Activated B cell treated with CpG ODN at 0.5 μM for 24 hours (primary cell): ENCODE data around the gene TSPAN10. TPM values are rescaled to one million over a fixed set of nuclear protein-coding genes. Genes with fewer than 3 reads are reported as not detected.

Experiments
- ATAC-seq: fragments of 200-7000 bp; cut with Tn5 transposase; one replicate; pipeline ENCODE4 v1.10.0; 2021; ENCODE audit warnings: low read depth, mild to moderate bottlenecking, moderate library complexity
- CTCF ChIA-PET: fragments of 350-600 bp; sonication (Branson Sonifier 250); formaldehyde crosslinking; loops from one replicate; lab custom pipeline; 2021; ENCODE audit warnings: antibody characterized with exemption; lab: Charles Lee
- POLR2A ChIA-PET: fragments of 350-600 bp; sonication (Branson Sonifier 250); formaldehyde crosslinking; loops from one replicate; lab custom pipeline; 2021; ENCODE audit warnings: antibody characterized with exemption; lab: Charles Lee
- DNase-seq: peaks from one replicate; pipeline ENCODE4 v3.0.0; 2022
- H3K27ac Mint-ChIP-seq: one replicate; pipeline ENCODE4 v1.8.0; 2020; ENCODE audit warnings: mixed read lengths
- H3K27me3 Mint-ChIP-seq: one replicate; pipeline ENCODE4 v1.8.0; 2021; ENCODE audit warnings: mixed read lengths
- H3K36me3 Mint-ChIP-seq: one replicate; pipeline ENCODE4 v1.8.0; 2021; ENCODE audit warnings: low read depth, mixed read lengths
- H3K4me1 Mint-ChIP-seq: one replicate; pipeline ENCODE4 v1.8.0; 2021; ENCODE audit warnings: mixed read lengths
- H3K4me3 Mint-ChIP-seq: one replicate; pipeline ENCODE4 v1.8.0; 2020; ENCODE audit warnings: mild to moderate bottlenecking, mixed read lengths
- H3K9me3 Mint-ChIP-seq: one replicate; pipeline ENCODE4 v1.8.0; 2020; ENCODE audit warnings: mixed read lengths
- intact Hi-C: fragments of 100-400 bp; cut with micrococcal nuclease; formaldehyde crosslinking; loops from one replicate; pipeline ENCODE4 v1.15.1; 2024
- total RNA-seq: library from RNA; stranded (reverse); gene quantifications from 2 replicates; pipeline ENCODE4 v1.2.3, GENCODE V29; 2022
- TF ChIP-seq, protein P1 (sequence below): fragments of 200-600 bp; IDR thresholded peaks from one replicate; pipeline ENCODE4 v1.8.0; 2022; ENCODE audit warnings: antibody characterized with exemption, mild to moderate bottlenecking

TSPAN10 gene
- total RNA-seq, 1 donor from 2014 or later: 0.95 TPM

DNA sequence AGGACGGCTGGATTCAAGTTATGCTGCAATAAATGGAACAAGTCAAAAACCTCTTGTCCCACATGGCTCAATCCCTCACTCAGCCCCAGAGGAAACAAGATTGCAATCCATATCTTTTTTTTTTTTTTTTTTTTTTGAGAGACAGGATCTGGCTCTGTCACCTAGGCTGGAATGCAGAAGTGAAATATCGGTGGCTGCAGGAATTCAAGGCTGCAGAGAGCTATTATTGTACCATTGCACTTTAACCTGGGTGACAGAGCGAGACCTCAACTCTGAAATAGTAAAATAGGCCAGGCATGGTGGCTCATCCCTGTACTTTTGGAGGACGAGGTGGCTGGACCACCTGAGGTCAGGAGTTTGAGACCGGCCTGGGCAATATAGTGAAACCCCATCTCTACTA, 22.0 kb downstream of the TSPAN10 start:
- TF ChIP-seq, protein P1, sequence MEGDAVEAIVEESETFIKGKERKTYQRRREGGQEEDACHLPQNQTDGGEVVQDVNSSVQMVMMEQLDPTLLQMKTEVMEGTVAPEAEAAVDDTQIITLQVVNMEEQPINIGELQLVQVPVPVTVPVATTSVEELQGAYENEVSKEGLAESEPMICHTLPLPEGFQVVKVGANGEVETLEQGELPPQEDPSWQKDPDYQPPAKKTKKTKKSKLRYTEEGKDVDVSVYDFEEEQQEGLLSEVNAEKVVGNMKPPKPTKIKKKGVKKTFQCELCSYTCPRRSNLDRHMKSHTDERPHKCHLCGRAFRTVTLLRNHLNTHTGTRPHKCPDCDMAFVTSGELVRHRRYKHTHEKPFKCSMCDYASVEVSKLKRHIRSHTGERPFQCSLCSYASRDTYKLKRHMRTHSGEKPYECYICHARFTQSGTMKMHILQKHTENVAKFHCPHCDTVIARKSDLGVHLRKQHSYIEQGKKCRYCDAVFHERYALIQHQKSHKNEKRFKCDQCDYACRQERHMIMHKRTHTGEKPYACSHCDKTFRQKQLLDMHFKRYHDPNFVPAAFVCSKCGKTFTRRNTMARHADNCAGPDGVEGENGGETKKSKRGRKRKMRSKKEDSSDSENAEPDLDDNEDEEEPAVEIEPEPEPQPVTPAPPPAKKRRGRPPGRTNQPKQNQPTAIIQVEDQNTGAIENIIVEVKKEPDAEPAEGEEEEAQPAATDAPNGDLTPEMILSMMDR: no peak
- intact Hi-C loops: no loop called here
- POLR2A ChIA-PET: interaction anchor here (0.6 kb wide), 1 partner anchor 12 kb away, joined by 8 read pairs; no protein-coding TSS in a partner anchor

DNA sequence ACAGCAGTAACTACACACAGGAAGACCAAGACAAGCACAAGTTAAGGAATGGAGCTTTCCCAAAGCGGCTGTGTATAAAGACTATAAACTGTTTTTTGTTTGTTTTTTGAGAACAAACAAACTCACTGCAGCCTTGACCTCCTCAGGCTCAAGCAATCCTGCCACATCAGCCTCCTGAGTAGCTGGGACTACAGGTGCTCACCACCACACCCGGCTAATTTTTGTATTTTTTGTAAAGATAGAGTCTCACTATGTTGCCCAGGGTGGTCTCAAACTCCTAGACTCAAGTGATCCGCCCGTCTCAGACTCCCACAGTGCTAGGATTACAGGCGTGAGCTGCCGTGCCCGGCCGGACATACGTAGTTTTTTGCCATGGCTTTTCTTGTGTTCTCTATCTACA, 23.4 kb downstream of the TSPAN10 start:
- no peak overlapping the region for H3K4me3 Mint-ChIP-seq
- peaks cover 3% of the 10 kb centered on the region for H3K36me3 Mint-ChIP-seq
- TF ChIP-seq, protein P1: no peak
- H3K27ac Mint-ChIP-seq: no peak overlapping the region
- no peaks in the 10 kb centered on the region for H3K9me3 Mint-ChIP-seq
- ChIA-PET POLR2A (no interaction called here), CTCF (no interaction called here)
- H3K27me3 Mint-ChIP-seq: no peaks in the 10 kb centered on the region
- DNase-seq: no peak
- intact Hi-C loops: no loop called here
- H3K4me1 Mint-ChIP-seq: peaks cover 5% of the 10 kb centered on the region
- no peak for ATAC-seq

More for the DNA sequence above, 22.0 kb downstream of the TSPAN10 start:
- Mint-ChIP-seq H3K4me1 (peaks cover 3% of the 10 kb centered on the region), H3K27ac (no peak overlapping the region), H3K9me3 (no peaks in the 10 kb centered on the region), H3K27me3 (no peaks in the 10 kb centered on the region), H3K36me3 (no peaks in the 10 kb centered on the region), H3K4me3 (no peak overlapping the region)
- ATAC-seq (no peak), DNase-seq (no peak)
- CTCF ChIA-PET: no interaction called here

DNA sequence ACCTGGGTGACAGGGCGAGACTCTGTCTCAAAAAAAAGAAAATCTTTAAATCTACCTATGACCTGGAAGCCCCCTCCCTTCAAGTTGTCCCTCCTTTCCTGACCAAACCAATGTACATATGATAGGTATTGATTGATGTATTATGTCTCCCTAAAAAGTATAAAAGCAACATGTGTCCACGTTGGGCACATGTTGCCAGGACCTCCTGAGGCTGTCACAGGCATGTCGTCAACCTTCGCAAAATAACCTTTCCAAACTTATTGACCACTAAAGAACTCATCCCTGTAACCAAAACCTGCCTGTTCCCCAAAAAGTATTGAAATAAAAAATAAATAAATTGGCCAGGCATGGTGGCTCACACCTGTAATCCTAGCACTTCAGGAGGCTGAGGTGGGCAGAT, 25.0 kb downstream of the TSPAN10 start:
- H3K4me3 Mint-ChIP-seq: no peak overlapping the region
- H3K4me1 Mint-ChIP-seq: peaks cover 14% of the 10 kb centered on the region
- CTCF ChIA-PET: no interaction called here
- H3K27me3 Mint-ChIP-seq: no peaks in the 10 kb centered on the region
- TF ChIP-seq, protein P1: no peak
- H3K27ac Mint-ChIP-seq: no peak overlapping the region
- POLR2A ChIA-PET: no interaction called here
- ATAC-seq (no peak), DNase-seq (no peak)
- H3K36me3 Mint-ChIP-seq: peaks cover 7% of the 10 kb centered on the region
- intact Hi-C loops: no loop called here
- no peaks in the 10 kb centered on the region for H3K9me3 Mint-ChIP-seq

DNA sequence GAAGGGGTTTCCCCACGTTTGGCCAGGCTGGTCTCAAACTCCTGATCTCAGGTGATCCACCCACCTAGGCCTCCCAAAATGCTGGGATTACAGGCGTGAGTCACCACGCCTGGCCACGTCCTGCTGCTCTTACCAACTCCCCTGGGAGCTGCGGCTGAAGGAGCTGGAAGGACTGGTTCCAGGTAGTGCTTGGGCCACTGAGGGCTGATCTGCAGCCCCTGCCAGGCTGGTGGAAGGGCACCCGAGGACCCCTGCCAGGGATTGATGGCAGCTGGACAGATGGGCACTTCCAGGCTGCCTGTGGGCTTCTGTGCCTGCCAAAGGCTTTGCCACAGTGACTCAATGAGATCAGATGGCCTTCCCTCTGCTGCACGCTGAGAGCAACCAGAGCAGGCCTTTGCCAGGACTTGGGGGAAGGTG, 27.1 kb downstream of the TSPAN10 start:
- Mint-ChIP-seq H3K4me1 (peaks cover 28% of the 10 kb centered on the region), H3K9me3 (no peaks in the 10 kb centered on the region), H3K36me3 (peaks cover 20% of the 10 kb centered on the region), H3K4me3 (no peak overlapping the region), H3K27me3 (no peaks in the 10 kb centered on the region), H3K27ac (no peak overlapping the region)
- TF ChIP-seq, protein P1: no peak
- CTCF ChIA-PET: no interaction called here
- POLR2A ChIA-PET: interaction anchor here (0.6 to 0.7 kb wide), 3 partner anchors 30 to 62 kb away, joined by 3 to 4 read pairs (median 3); no protein-coding TSS in a partner anchor
- DNase-seq: no peak
- no peak for ATAC-seq
- intact Hi-C loops: no loop called here

DNA sequence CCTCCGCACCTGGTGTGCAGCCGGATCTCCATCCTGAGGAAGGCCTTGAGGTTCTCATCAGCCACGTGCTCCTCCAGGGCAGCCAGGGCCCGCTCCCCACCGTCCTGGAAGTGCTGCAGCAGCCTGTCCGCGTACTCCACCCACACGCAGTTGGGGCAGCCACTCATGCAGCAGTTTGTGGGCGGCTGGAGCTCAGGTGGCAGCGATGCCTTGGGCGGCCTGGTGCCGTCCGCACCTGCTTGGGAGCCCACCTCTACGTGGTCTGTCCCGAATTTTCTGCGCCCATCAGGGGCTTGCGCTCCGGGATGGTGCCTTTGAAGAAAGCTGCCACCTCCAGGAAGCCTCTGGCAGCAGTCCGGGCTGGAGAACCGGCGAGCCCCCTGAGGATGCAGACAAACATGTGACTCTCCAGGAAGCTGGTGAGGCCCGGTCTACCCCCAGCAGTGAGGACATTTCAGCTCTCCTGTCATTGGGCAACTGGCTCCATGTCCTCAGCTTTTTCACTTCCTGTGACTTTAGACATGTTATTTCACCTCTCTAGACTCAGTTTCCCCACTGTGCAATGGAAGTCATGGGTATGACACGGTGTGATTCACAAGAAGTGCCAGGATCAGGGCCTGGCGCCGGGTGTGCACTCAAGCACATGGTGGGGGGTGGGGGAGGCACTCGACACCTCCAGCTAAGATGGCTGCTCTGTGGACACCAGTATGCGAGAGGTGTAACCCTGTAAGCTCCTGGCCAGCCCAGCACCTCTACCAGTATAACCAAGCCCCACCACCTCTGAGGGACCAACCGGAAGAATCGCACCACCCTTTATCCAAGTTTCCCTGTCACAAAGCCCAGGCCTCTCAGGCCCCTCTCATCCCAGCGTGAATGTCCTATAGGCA, 28.5 kb downstream of the TSPAN10 start:
- H3K4me3 Mint-ChIP-seq: peak overlapping the region; percentile 91
- H3K27me3 Mint-ChIP-seq: no peaks in the 10 kb centered on the region
- CTCF ChIA-PET: interaction anchor here (0.8 kb wide), 1 partner anchor 10 kb away, joined by 4 read pairs; no protein-coding TSS in a partner anchor
- ATAC-seq (peak; percentile 8), DNase-seq (no peak)
- intact Hi-C loops: loop anchor here (1.0 to 2.0 kb wide), 4 partner anchors 18 to 195 kb away; partner anchors contain the start of genes ARL16, MRPL12, NPLOC4 and P4HB
- H3K9me3 Mint-ChIP-seq: no peaks in the 10 kb centered on the region
- POLR2A ChIA-PET: interaction anchor here (0.6 to 2.2 kb wide), 6 partner anchors 12 to 929 kb away, joined by 4 to 26 read pairs (median 8); partner anchors contain the start of genes ARL16, HGS, MRPL12 and NPLOC4
- peaks cover 31% of the 10 kb centered on the region for H3K36me3 Mint-ChIP-seq
- H3K27ac Mint-ChIP-seq: peak overlapping the region; percentile 82
- TF ChIP-seq, protein P1: no peak
- H3K4me1 Mint-ChIP-seq: peaks cover 28% of the 10 kb centered on the region
